ENCODE results near the gene ZBTB4.

Gene ZBTB4

DNA sequence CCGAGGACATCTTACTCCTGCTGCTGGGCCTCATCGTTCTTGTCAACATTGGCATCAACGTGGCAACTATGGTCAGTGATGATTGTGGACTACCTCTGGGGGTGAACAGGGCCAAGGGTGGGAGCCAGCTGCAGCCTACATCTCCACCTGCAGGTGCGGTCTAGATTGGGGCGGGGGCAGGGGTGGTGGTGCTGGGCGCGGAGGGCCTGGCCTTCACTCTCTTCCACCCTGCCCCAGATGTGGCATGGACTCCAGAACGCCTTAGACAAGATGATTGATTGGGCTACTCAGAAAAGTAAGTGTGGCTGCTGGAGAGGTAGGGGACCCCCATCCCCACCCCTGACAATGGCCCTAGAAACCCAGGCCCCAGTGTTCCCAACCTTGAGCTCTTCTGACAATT lies 53.7 kb downstream of the ZBTB4 start:
- Histone ChIP-seq H3K36me3 (ENCODE audit: control insufficient read depth in 1 of 2, insufficient read depth in 2 of 2, low read length in 2 of 2) (no peaks in the 10 kb centered on the region), H3K14ac (ENCODE audit: low read length) (no peak overlapping the region), H2AFZ (ENCODE audit: insufficient read depth, low read length, poor library complexity) (no peak overlapping the region), H3K27me3 (ENCODE audit: insufficient read depth, low read length) (no peaks in the 10 kb centered on the region), H3K27ac (ENCODE audit: low read depth, low read length) (no peak overlapping the region), H3K9ac (ENCODE audit: low read length) (no peak overlapping the region), H3K79me1 (ENCODE audit: low read length) (no peaks in the 10 kb centered on the region), H3K23ac (ENCODE audit: low read length) (no peak overlapping the region), H4K91ac (ENCODE audit: low read depth, low read length) (no peak overlapping the region), H3K9me3 (ENCODE audit: insufficient read depth, low read depth, low read length) (peaks cover 4% of the 10 kb centered on the region), H3K4me3 (ENCODE audit: low read depth, low read length) (no peak overlapping the region), H4K8ac (ENCODE audit: low read depth, low read length) (no peak overlapping the region), H3K4me2 (ENCODE audit: low read length) (no peak overlapping the region), H3K4ac (ENCODE audit: low read depth, low read length) (no peak overlapping the region), H2AK5ac (ENCODE audit: low read length) (no peak overlapping the region), H2BK120ac (ENCODE audit: insufficient read depth, low read length, poor library complexity) (no peak overlapping the region), H2BK5ac (ENCODE audit: low read depth, low read length, poor library complexity) (no peak overlapping the region), H4K12ac (ENCODE audit: low read depth, low read length) (no peak overlapping the region), H3K79me2 (ENCODE audit: control insufficient read depth, insufficient read depth, low read length, poor library complexity) (no peaks in the 10 kb centered on the region), H3K4me1 (ENCODE audit: control insufficient read depth in 1 of 2, insufficient read depth in 2 of 2, low read length in 2 of 2) (no peaks in the 10 kb centered on the region), H2BK12ac (ENCODE audit: low read length) (no peak overlapping the region), H3K18ac (ENCODE audit: low read length) (no peak overlapping the region)
- no peak for DNase-seq
- WGBS (ENCODE audit: extremely low coverage, insufficient coverage, insufficient read length), result no CpG with 5 or more reads among the region's 8 CpGs

DNA sequence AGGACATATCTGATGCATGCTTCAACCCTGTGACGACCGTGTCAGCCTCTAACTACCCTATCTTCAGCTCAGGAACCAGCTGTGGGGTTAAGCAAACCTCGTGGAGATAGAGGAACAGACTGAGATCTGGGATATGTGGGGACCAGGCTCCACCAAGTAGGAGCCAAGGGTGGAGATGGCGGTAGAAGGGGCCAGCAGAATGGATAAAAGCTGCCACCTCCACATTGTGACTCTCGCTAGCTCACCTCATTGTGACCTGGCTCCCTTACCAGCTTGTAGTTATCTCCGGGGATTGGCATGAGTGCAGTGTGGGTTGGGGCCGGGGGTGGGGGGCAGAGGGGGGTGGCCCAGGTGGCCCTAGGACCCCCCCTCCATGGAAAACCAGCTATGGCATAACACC lies 54.1 kb downstream of the ZBTB4 start, which contains the start of gene SPEM2:
Gene SPEM2 (plus strand): TSS at position 301 of the 400 bp plus-strand sequence. CDS start 73 bp downstream, at position 374.
- no peak for DNase-seq
- Histone ChIP-seq H3K4me1 (ENCODE audit: control insufficient read depth in 1 of 2, insufficient read depth in 2 of 2, low read length in 2 of 2) (no peaks in the 10 kb centered on the region), H3K4me2 (ENCODE audit: low read length) (no peak within 1 kb of the TSS), H3K36me3 (ENCODE audit: control insufficient read depth in 1 of 2, insufficient read depth in 2 of 2, low read length in 2 of 2) (no peaks in the 10 kb centered on the region), H2AFZ (ENCODE audit: insufficient read depth, low read length, poor library complexity) (no peak within 1 kb of the TSS), H2BK5ac (ENCODE audit: low read depth, low read length, poor library complexity) (no peak within 1 kb of the TSS), H4K91ac (ENCODE audit: low read depth, low read length) (no peak within 1 kb of the TSS), H3K4me3 (ENCODE audit: low read depth, low read length) (no peak within 1 kb of the TSS), H2AK5ac (ENCODE audit: low read length) (no peak within 1 kb of the TSS), H4K12ac (ENCODE audit: low read depth, low read length) (no peak within 1 kb of the TSS), H3K14ac (ENCODE audit: low read length) (no peak within 1 kb of the TSS), H2BK120ac (ENCODE audit: insufficient read depth, low read length, poor library complexity) (no peak within 1 kb of the TSS), H3K79me2 (ENCODE audit: control insufficient read depth, insufficient read depth, low read length, poor library complexity) (no peaks in the 10 kb centered on the region), H3K18ac (ENCODE audit: low read length) (no peak within 1 kb of the TSS), H3K27ac (ENCODE audit: low read depth, low read length) (no peak within 1 kb of the TSS), H4K8ac (ENCODE audit: low read depth, low read length) (no peak within 1 kb of the TSS), H3K4ac (ENCODE audit: low read depth, low read length) (no peak within 1 kb of the TSS), H3K9ac (ENCODE audit: low read length) (no peak within 1 kb of the TSS), H3K79me1 (ENCODE audit: low read length) (no peaks in the 10 kb centered on the region), H3K9me3 (ENCODE audit: insufficient read depth, low read depth, low read length) (peaks cover 4% of the 10 kb centered on the region), H2BK12ac (ENCODE audit: low read length) (no peak within 1 kb of the TSS), H3K27me3 (ENCODE audit: insufficient read depth, low read length) (no peaks in the 10 kb centered on the region), H3K23ac (ENCODE audit: low read length) (no peak within 1 kb of the TSS)
- no CpG with 5 or more reads among the region's 7 CpGs for WGBS (ENCODE audit: extremely low coverage, insufficient coverage, insufficient read length)

DNA sequence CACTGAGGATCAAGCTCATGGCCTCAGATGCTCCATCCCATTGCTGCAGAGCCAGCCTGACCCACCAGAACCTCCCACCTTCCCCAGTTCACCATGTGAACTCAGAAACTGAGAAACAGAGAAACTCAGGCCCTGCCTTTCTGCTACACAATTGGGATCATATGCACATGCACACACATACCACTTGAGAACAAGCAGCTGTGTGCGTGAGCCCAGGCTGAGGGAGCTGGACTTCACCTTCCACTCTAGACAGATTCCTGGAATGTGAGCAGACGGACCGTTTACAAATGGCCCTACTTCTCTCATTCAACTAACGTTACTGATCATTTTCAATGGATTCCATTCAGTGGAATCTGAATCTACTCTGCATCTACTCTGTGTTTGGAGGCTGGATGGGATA lies 55.8 kb downstream of the ZBTB4 start:
- Histone ChIP-seq H3K27me3 (ENCODE audit: insufficient read depth, low read length) (no peaks in the 10 kb centered on the region), H3K36me3 (ENCODE audit: control insufficient read depth in 1 of 2, insufficient read depth in 2 of 2, low read length in 2 of 2) (no peaks in the 10 kb centered on the region), H3K4me2 (ENCODE audit: low read length) (no peak overlapping the region), H3K4me1 (ENCODE audit: control insufficient read depth in 1 of 2, insufficient read depth in 2 of 2, low read length in 2 of 2) (peaks cover 0 to 2% of the 10 kb centered on the region in 2 experiments), H2BK5ac (ENCODE audit: low read depth, low read length, poor library complexity) (no peak overlapping the region), H3K9me3 (ENCODE audit: insufficient read depth, low read depth, low read length) (peaks cover 4% of the 10 kb centered on the region), H3K23ac (ENCODE audit: low read length) (no peak overlapping the region), H3K79me1 (ENCODE audit: low read length) (no peaks in the 10 kb centered on the region), H3K27ac (ENCODE audit: low read depth, low read length) (no peak overlapping the region), H3K4ac (ENCODE audit: low read depth, low read length) (no peak overlapping the region), H2AK5ac (ENCODE audit: low read length) (no peak overlapping the region), H2BK120ac (ENCODE audit: insufficient read depth, low read length, poor library complexity) (no peak overlapping the region), H4K12ac (ENCODE audit: low read depth, low read length) (no peak overlapping the region), H3K14ac (ENCODE audit: low read length) (no peak overlapping the region), H4K91ac (ENCODE audit: low read depth, low read length) (no peak overlapping the region), H4K8ac (ENCODE audit: low read depth, low read length) (no peak overlapping the region), H2BK12ac (ENCODE audit: low read length) (no peak overlapping the region), H3K9ac (ENCODE audit: low read length) (no peak overlapping the region), H2AFZ (ENCODE audit: insufficient read depth, low read length, poor library complexity) (no peak overlapping the region), H3K79me2 (ENCODE audit: control insufficient read depth, insufficient read depth, low read length, poor library complexity) (no peaks in the 10 kb centered on the region), H3K18ac (ENCODE audit: low read length) (no peak overlapping the region), H3K4me3 (ENCODE audit: low read depth, low read length) (no peak overlapping the region)
- no peak for DNase-seq
- no CpG with 5 or more reads among the region's 4 CpGs for WGBS (ENCODE audit: extremely low coverage, insufficient coverage, insufficient read length)

DNA sequence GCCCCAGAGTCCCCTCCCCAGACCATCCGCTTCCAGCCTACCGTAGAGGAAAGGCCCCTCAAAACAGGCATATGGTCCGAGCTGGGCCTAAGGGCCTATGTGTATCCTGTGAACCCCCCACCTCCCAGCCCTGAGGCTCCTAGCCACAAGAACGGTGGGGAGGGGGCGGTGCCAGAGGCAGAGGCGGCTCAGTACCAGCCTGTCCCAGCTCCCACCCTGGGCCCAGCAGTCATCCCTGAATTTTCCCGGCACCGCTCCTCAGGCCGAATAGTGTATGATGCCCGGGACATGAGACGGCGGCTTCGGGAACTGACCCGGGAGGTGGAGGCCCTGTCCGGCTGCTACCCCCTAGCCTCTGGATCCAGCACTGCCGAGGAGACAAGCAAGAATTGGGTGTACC lies 58.2 kb downstream of the ZBTB4 start:
- H3K4ac ChIP-seq (ENCODE audit: low read depth, low read length), result no peak overlapping the region
- peaks cover 4% of the 10 kb centered on the region for H3K9me3 ChIP-seq (ENCODE audit: insufficient read depth, low read depth, low read length)
- no peak overlapping the region for H2BK12ac ChIP-seq (ENCODE audit: low read length)
- WGBS (ENCODE audit: extremely low coverage, insufficient coverage, insufficient read length), result no CpG with 5 or more reads among the region's 16 CpGs
- DNase-seq, result no peak
- H4K12ac ChIP-seq (ENCODE audit: low read depth, low read length), result no peak overlapping the region
- no peak overlapping the region for H2BK120ac ChIP-seq (ENCODE audit: insufficient read depth, low read length, poor library complexity)
- no peak overlapping the region for H2AK5ac ChIP-seq (ENCODE audit: low read length)
- H3K27me3 ChIP-seq (ENCODE audit: insufficient read depth, low read length), result no peaks in the 10 kb centered on the region
- no peak overlapping the region for H3K9ac ChIP-seq (ENCODE audit: low read length)
- no peak overlapping the region for H3K27ac ChIP-seq (ENCODE audit: low read depth, low read length)
- H3K36me3 ChIP-seq (ENCODE audit: control insufficient read depth in 1 of 2, insufficient read depth in 2 of 2, low read length in 2 of 2), result peaks cover 10 to 12% of the 10 kb centered on the region in 2 experiments
- H3K79me1 ChIP-seq (ENCODE audit: low read length), result no peaks in the 10 kb centered on the region
- H3K23ac ChIP-seq (ENCODE audit: low read length), result no peak overlapping the region
- H2AFZ ChIP-seq (ENCODE audit: insufficient read depth, low read length, poor library complexity), result no peak overlapping the region
- H4K8ac ChIP-seq (ENCODE audit: low read depth, low read length), result no peak overlapping the region
- no peaks in the 10 kb centered on the region for H3K79me2 ChIP-seq (ENCODE audit: control insufficient read depth, insufficient read depth, low read length, poor library complexity)
- no peak overlapping the region for H2BK5ac ChIP-seq (ENCODE audit: low read depth, low read length, poor library complexity)
- no peak overlapping the region for H3K4me3 ChIP-seq (ENCODE audit: low read depth, low read length)
- H3K18ac ChIP-seq (ENCODE audit: low read length), result no peak overlapping the region
- no peak overlapping the region for H3K14ac ChIP-seq (ENCODE audit: low read length)
- H3K4me2 ChIP-seq (ENCODE audit: low read length), result no peak overlapping the region
- H4K91ac ChIP-seq (ENCODE audit: low read depth, low read length), result no peak overlapping the region
- H3K4me1 ChIP-seq (ENCODE audit: control insufficient read depth in 1 of 2, insufficient read depth in 2 of 2, low read length in 2 of 2), result peaks cover 0 to 2% of the 10 kb centered on the region in 2 experiments

All from trophoblast cell (in vitro differentiated cells and primary cell).